HCT116 (cell line): Measurements from ENCODE around the gene FMO5. TPM values are rescaled to one million over a fixed set of nuclear protein-coding genes. Genes with fewer than 3 reads are reported as not detected.

ENCODE experiments used
- ATAC-seq: fragments of 200-7000 bp; cut with Tn5 transposase; 2 replicates; pipeline ENCODE4 v1.9.1; 2020; ENCODE audit warnings: mild to moderate bottlenecking, moderate library complexity
- BruUV-seq: library from RNA; stranded (reverse); fragments of 400-500 nt; replicated peaks from 2 replicates; lab custom pipeline; 2021; lab: Mats Ljungman, UMichigan
- CTCF ChIA-PET: fragments of 300-600 bp; sonication (Branson Sonifier 250); formaldehyde crosslinking; loops from one replicate; lab custom pipeline; 2021; ENCODE audit warnings: antibody characterized with exemption; lab: Charles Lee
- POLR2A ChIA-PET: fragments of 300-600, 350-600 bp; sonication (Branson Sonifier 250); formaldehyde crosslinking; loops from one replicate; lab custom pipeline; 2021; ENCODE audit warnings: antibody characterized with exemption; lab: Charles Lee
- RAD21 ChIA-PET, 2 experiments: fragments of 300-600 bp; sonication (Branson Sonifier 250); formaldehyde crosslinking; loops; one replicate each; lab custom pipeline; 2023; ENCODE audit warnings: low total read pairs in 2 of 2; ENCODE audit not compliant: uncharacterized antibody in 2 of 2, unreplicated experiment in 2 of 2, low non-redundant PET in 1 of 2; lab: Charles Lee
- DNase-seq: peaks from one replicate; pipeline ENCODE4 v3.0.0-alpha.2; 2010; ENCODE audit warnings: low read depth, low spot score
- H2AFZ ChIP-seq: fragments of 200-600 bp; shearing (Covaris generic), sonication (generic); 2 replicates; pipeline ENCODE4 v1.6.1; 2017; ENCODE audit warnings: low read depth, mixed run types, mixed read lengths, antibody characterized with exemption, low read length; ENCODE audit not compliant: poor library complexity, severe bottlenecking
- H3K27ac ChIP-seq: 2 replicates; pipeline ENCODE4 v1.5.1; 2012; ENCODE audit warnings: low read depth, low read length
- H3K27me3 ChIP-seq: fragments of 200-600 bp; sonication (generic); 2 replicates; pipeline ENCODE4 v1.6.1; 2016; ENCODE audit warnings: mixed run types, low read length, mixed read lengths; ENCODE audit not compliant: insufficient read depth
- H3K36me3 ChIP-seq, 2 experiments: fragments of 200-500 bp in 1 of 2; fragments of 200-600 bp in 1 of 2; sonication (Bioruptor generic) in 1 of 2; sonication (generic) in 1 of 2; 2 replicates each; pipeline versions ENCODE4 v1.5.1 to v1.6.1; 2014 to 2016; ENCODE audit warnings: low read length in 2 of 2, inconsistent platforms in 1 of 2, mixed read lengths in 1 of 2, mixed run types in 1 of 2; ENCODE audit not compliant: insufficient read depth in 2 of 2, control insufficient read depth in 1 of 2
- H3K4me1 ChIP-seq, 2 experiments: fragments of 200-600 bp in 1 of 2; sonication (generic) in 1 of 2; 2 replicates each; pipeline versions ENCODE4 v1.5.1 to v1.6.1; 2012 to 2017; ENCODE audit warnings: low read length in 2 of 2, inconsistent platforms in 1 of 2, mild to moderate bottlenecking in 1 of 2, mixed read lengths in 1 of 2, mixed run types in 1 of 2, moderate library complexity in 1 of 2; ENCODE audit not compliant: insufficient read depth in 2 of 2, control insufficient read depth in 1 of 2
- H3K4me2 ChIP-seq: fragments of 200-600 bp; sonication (generic); 2 replicates; pipeline ENCODE4 v1.6.1; 2017; ENCODE audit warnings: mixed run types, low read length, mixed read lengths
- H3K4me3 ChIP-seq, 2 experiments: fragments of 200-600 bp in 1 of 2; sonication (generic) in 1 of 2; replicated peaks in 1 of 2; 2 replicates each; pipeline ENCODE4 v1.5.1; 2011 to 2016; ENCODE audit warnings: low read length in 2 of 2, control low read depth in 1 of 2, low read depth in 1 of 2, mild to moderate bottlenecking in 1 of 2, mixed read lengths in 1 of 2, mixed run types in 1 of 2
- H3K79me2 ChIP-seq: fragments of 200-600 bp; sonication (generic); 2 replicates; pipeline ENCODE4 v1.6.1; 2017; ENCODE audit warnings: mild to moderate bottlenecking, mixed run types, low read length, moderate library complexity, mixed read lengths; ENCODE audit not compliant: insufficient read depth
- H3K9ac ChIP-seq: fragments of 200-600 bp; sonication (generic); 2 replicates; pipeline ENCODE4 v1.6.1; 2016; ENCODE audit warnings: low read length, mixed read lengths
- H3K9me2 ChIP-seq: fragments of 200-600 bp; sonication (generic), shearing (Covaris generic); 2 replicates; pipeline ENCODE4 v1.6.1; 2017; ENCODE audit warnings: mixed run types, mild to moderate bottlenecking, moderate library complexity; ENCODE audit not compliant: insufficient read depth
- H3K9me3 ChIP-seq, 2 experiments: fragments of 200-500 bp in 1 of 2; fragments of 200-600 bp in 1 of 2; sonication (Bioruptor generic) in 1 of 2; sonication (generic) in 1 of 2; 2 replicates each; pipeline ENCODE4 v1.6.1; 2014 to 2017; ENCODE audit warnings: low read length in 2 of 2, mixed read lengths in 2 of 2, inconsistent platforms in 1 of 2, low read depth in 1 of 2, mild to moderate bottlenecking in 1 of 2, mixed run types in 1 of 2, moderate library complexity in 1 of 2; ENCODE audit not compliant: control insufficient read depth in 1 of 2, insufficient read depth in 1 of 2
- H4K20me1 ChIP-seq: fragments of 200-600 bp; sonication (generic), shearing (Covaris generic); 2 replicates; pipeline ENCODE4 v1.6.1; 2017; ENCODE audit warnings: mixed run types, mild to moderate bottlenecking, moderate library complexity; ENCODE audit not compliant: insufficient read depth
- CBX3 ChIP-seq: IDR thresholded peaks from 2 replicates; pipeline ENCODE4 v1.6.1; 2012; ENCODE audit warnings: low read depth
- CEBPB ChIP-seq: IDR thresholded peaks from 2 replicates; pipeline ENCODE4 v1.6.1; 2012; ENCODE audit warnings: low read depth
- CTCF ChIP-seq, 3 experiments: fragments of 200-600 bp in 1 of 3; sonication (generic) in 1 of 3; IDR thresholded peaks in 2 of 3; conservative IDR thresholded peaks in 1 of 3; 2 replicates each; pipeline ENCODE4 v1.5.1; 2012 to 2017; ENCODE audit warnings: low read depth in 2 of 3, low read length in 2 of 3, antibody characterized with exemption in 1 of 3, borderline replicate concordance in 1 of 3, control low read depth in 1 of 3, mild to moderate bottlenecking in 1 of 3, mixed read lengths in 1 of 3, mixed run types in 1 of 3, moderate library complexity in 1 of 3; ENCODE audit not compliant: insufficient read depth in 1 of 3
- EGR1 ChIP-seq: IDR thresholded peaks from 2 replicates; pipeline ENCODE4 v1.6.1; 2012; ENCODE audit warnings: low read depth
- ELF1 ChIP-seq: IDR thresholded peaks from 2 replicates; pipeline ENCODE4 v1.6.1; 2012; ENCODE audit warnings: low read depth, borderline replicate concordance
- EZH2 ChIP-seq: fragments of 200-600 bp; sonication (generic); IDR thresholded peaks from 2 replicates; pipeline ENCODE4 v1.6.1; 2017; ENCODE audit warnings: antibody characterized with exemption, mixed run types
- FOSL1 ChIP-seq: IDR thresholded peaks from 2 replicates; pipeline ENCODE4 v1.6.1; 2012; ENCODE audit warnings: low read depth
- MAX ChIP-seq: IDR thresholded peaks from 2 replicates; pipeline ENCODE4 v1.6.1; 2012
- POLR2A ChIP-seq: IDR thresholded peaks from 2 replicates; pipeline ENCODE4 v1.7.0; 2011; ENCODE audit warnings: borderline replicate concordance; ENCODE audit not compliant: insufficient read depth, insufficient read length; ENCODE audit errors: extremely low read depth
- POLR2AphosphoS5 ChIP-seq: IDR thresholded peaks from 2 replicates; pipeline ENCODE4 v1.6.1; 2011; ENCODE audit warnings: mild to moderate bottlenecking, low read depth, low read length, moderate library complexity
- intact Hi-C: fragments of 100-400 bp; cut with micrococcal nuclease; formaldehyde crosslinking; loops from 2 replicates; pipeline ENCODE4 v1.10.0; 2022
- total RNA-seq: library from RNA; stranded (reverse); gene quantifications from one replicate; pipeline ENCODE4 v1.2.1, GENCODE V29; 2021; ENCODE audit not compliant: unreplicated experiment

The FMO5 gene
- total RNA-seq, 1 experiment from 2014 or later = 0.27 TPM

- Histone ChIP-seq H3K4me1 (peaks cover 2 to 9% of the 10 kb centered on the region in 2 experiments; a peak in 2 of 4 replicates), H3K9me3 (no peaks in the 10 kb centered on the region), H3K36me3 (peaks cover 37 to 46% of the 10 kb centered on the region in 2 experiments), H3K79me2 (no peaks in the 10 kb centered on the region), H2AFZ (no peak overlapping the region), H3K4me3 (no peak overlapping the region), H3K9ac (no peak overlapping the region), H3K4me2 (no peak overlapping the region), H3K27me3 (no peaks in the 10 kb centered on the region), H3K9me2 (no peaks in the 10 kb centered on the region), H3K27ac (no peak overlapping the region), H4K20me1 (no peaks in the 10 kb centered on the region)
- no peak for ATAC-seq
- TF ChIP-seq MAX (no peak), CBX3 (no peak), CTCF (IDR thresholded peaks at IDR 0.05 in 2 of 3, conservative IDR thresholded peaks at IDR 0.05 in 1 of 3; ENCODE audit: borderline replicate concordance in 1 of 3, insufficient read depth in 1 of 3, low read depth in 2 of 3, low read length in 2 of 3) (no peak), FOSL1 (no peak), EZH2 (no peak), POLR2A (no peak), CEBPB (no peak), EGR1 (no peak), ELF1 (no peak), POLR2AphosphoS5 (no peak)
- no peak for DNase-seq
- CTCF ChIA-PET = no interaction called here
- no TSS peak for BruUV-seq
- POLR2A ChIA-PET = no interaction called here
- RAD21 ChIA-PET = no interaction called here
- intact Hi-C loops = loop anchor here (5.0 kb wide), 3 partner anchors 227 to 372 kb away; no protein-coding TSS in a partner anchor
Measured at GRCh38 chr1:147270721-147271120, 45.6 kb upstream of the FMO5 start.
